Vagina (tissue), 2 donors: ENCODE measurements around the gene ARHGAP26. TPM values are rescaled to one million over a fixed set of nuclear protein-coding genes. Genes with fewer than 3 reads are reported as not detected.
A peak's percentile ranks its signal among the peaks of the same experiment; 100 is the strongest.
"Not testable (repeated sequence)": the region's sequence is repeated elsewhere in the genome, so short reads cannot be mapped to it uniquely, and the experiment has no call there.

Source experiments
- DNase-seq, 2 donors: peaks; one replicate each; pipeline ENCODE4 v3.0.0-alpha.2; 2017; ENCODE audit errors: extremely low spot score in 2 of 2
- H3K27ac ChIP-seq: fragments of 200-600 bp; sonication (generic); one replicate; pipeline ENCODE4 v1.5.1; 2019
- H3K27me3 ChIP-seq: fragments of 200-600 bp; sonication (generic); one replicate; pipeline ENCODE4 v1.5.1; 2019
- H3K36me3 ChIP-seq, 2 donors: fragments of 200-600 bp; sonication (generic); one replicate each; pipeline ENCODE4 v1.5.1; 2017 to 2019
- H3K4me1 ChIP-seq: fragments of 200-600 bp; sonication (generic); one replicate; pipeline ENCODE4 v1.5.1; 2019
- H3K4me3 ChIP-seq, 2 donors: fragments of 200-600 bp; sonication (generic); 1 replicate in 1 of 2; 2 replicates in 1 of 2; pipeline ENCODE4 v1.5.1; 2016 to 2019
- H3K9me3 ChIP-seq: fragments of 200-600 bp; sonication (generic); one replicate; pipeline ENCODE4 v1.5.1; 2019
- CTCF ChIP-seq, 3 experiments: fragments of 450-650 bp in 2 of 3; fragments of 200-600 bp in 1 of 3; sonication (generic) in 1 of 3; IDR thresholded peaks; one replicate each; pipeline ENCODE4 v1.5.1; 2017 to 2019; ENCODE audit warnings: antibody characterized with exemption in 3 of 3, mild to moderate bottlenecking in 2 of 3, moderate library complexity in 2 of 3
- POLR2A ChIP-seq, 2 donors: fragments of 450-650 bp; IDR thresholded peaks; one replicate each; pipeline ENCODE4 v1.6.1; 2017; ENCODE audit warnings: antibody characterized with exemption in 2 of 2, mild to moderate bottlenecking in 2 of 2, moderate library complexity in 2 of 2
- POLR2AphosphoS5 ChIP-seq, 2 donors: sonication (generic); formaldehyde crosslinking; IDR thresholded peaks; one replicate each; pipeline ENCODE4 v1.9.0; 2017; ENCODE audit warnings: antibody characterized with exemption in 2 of 2, mild to moderate bottlenecking in 2 of 2, low read depth in 1 of 2; ENCODE audit not compliant: insufficient read depth in 1 of 2
- intact Hi-C: fragments of 100-400 bp; cut with DNase I; formaldehyde crosslinking; loops from one replicate; pipeline ENCODE4 v1.15.1; 2023
- total RNA-seq: library from RNA; depleted of rRNA; stranded (reverse); fragments of >200 nt; gene quantifications from one replicate; pipeline ENCODE4 v1.2.3, GENCODE V29; 2016

Gene ARHGAP26
- total RNA-seq, 1 donor from 2014 or later = 42.5 TPM

- H3K27me3 ChIP-seq, H3K9me3 ChIP-seq, H3K4me3 ChIP-seq, H3K4me1 ChIP-seq, H3K27ac ChIP-seq, DNase-seq, intact Hi-C loops, H3K36me3 ChIP-seq: not testable (repeated sequence)
These were observed 322.7 kb downstream of the ARHGAP26 start for GRCh38 chr5:143092711-143093451.

- Histone ChIP-seq H3K27ac (no peak overlapping the region), H3K4me1 (peaks cover 5% of the 10 kb centered on the region), H3K4me3 (peak overlapping the region in 1 of 2 donors; percentile 17), H3K27me3 (no peaks in the 10 kb centered on the region), H3K36me3 (no peaks in the 10 kb centered on the region), H3K9me3 (no peaks in the 10 kb centered on the region)
- TF ChIP-seq CTCF (IDR thresholded peaks at IDR 0.05) (no peak), POLR2A (IDR thresholded peaks at IDR 0.05) (no peak), POLR2AphosphoS5 (IDR thresholded peaks at IDR 0.05; ENCODE audit: insufficient read depth in 1 of 2, low read depth in 1 of 2) (no peak)
- DNase-seq = no peak
- intact Hi-C loops = no loop called here
These were observed 323.4 kb downstream of the ARHGAP26 start for GRCh38 chr5:143093452-143094086.

- no peaks in the 10 kb centered on the region for H3K27me3 ChIP-seq
- H3K9me3 ChIP-seq = no peaks in the 10 kb centered on the region
- peak overlapping the region in 1 of 2 donors; percentile 17 for H3K4me3 ChIP-seq
- no peak overlapping the region for H3K27ac ChIP-seq
- H3K4me1 ChIP-seq = peaks cover 5% of the 10 kb centered on the region
- DNase-seq = no peak
- intact Hi-C loops = no loop called here
- no peak for TF ChIP-seq CTCF (IDR thresholded peaks at IDR 0.05)
- TF ChIP-seq POLR2A (IDR thresholded peaks at IDR 0.05) = no peak
- no peak for TF ChIP-seq POLR2AphosphoS5 (IDR thresholded peaks at IDR 0.05; ENCODE audit: insufficient read depth in 1 of 2, low read depth in 1 of 2)
- no peaks in the 10 kb centered on the region for H3K36me3 ChIP-seq
These were observed 323.9 kb downstream of the ARHGAP26 start for GRCh38 chr5:143094087-143094521.

GRCh38 chr5:143094608-143095007 lies 324.4 kb downstream of the ARHGAP26 start:
- intact Hi-C loops, H3K36me3 ChIP-seq, H3K4me3 ChIP-seq, H3K4me1 ChIP-seq, H3K27ac ChIP-seq, H3K27me3 ChIP-seq, DNase-seq, H3K9me3 ChIP-seq: not testable (repeated sequence)

- no peaks in the 10 kb centered on the region for H3K27me3 ChIP-seq
- no peaks in the 10 kb centered on the region for H3K9me3 ChIP-seq
- no peak overlapping the region for H3K4me3 ChIP-seq
- H3K27ac ChIP-seq = no peak overlapping the region
- DNase-seq = no peak
- no peaks in the 10 kb centered on the region for H3K4me1 ChIP-seq
- TF ChIP-seq POLR2A (IDR thresholded peaks at IDR 0.05) (no peak), POLR2AphosphoS5 (IDR thresholded peaks at IDR 0.05; ENCODE audit: insufficient read depth in 1 of 2, low read depth in 1 of 2) (no peak), CTCF (IDR thresholded peaks at IDR 0.05) (no peak)
- intact Hi-C loops = loop anchor here (5.0 kb wide), 1 partner anchor 1446 kb away; no protein-coding TSS in a partner anchor
- H3K36me3 ChIP-seq = no peaks in the 10 kb centered on the region
These were observed 330.9 kb downstream of the ARHGAP26 start for GRCh38 chr5:143101121-143101520.
